ENCODE measurements around the gene TNFRSF11A.

Gene TNFRSF11A

DNA sequence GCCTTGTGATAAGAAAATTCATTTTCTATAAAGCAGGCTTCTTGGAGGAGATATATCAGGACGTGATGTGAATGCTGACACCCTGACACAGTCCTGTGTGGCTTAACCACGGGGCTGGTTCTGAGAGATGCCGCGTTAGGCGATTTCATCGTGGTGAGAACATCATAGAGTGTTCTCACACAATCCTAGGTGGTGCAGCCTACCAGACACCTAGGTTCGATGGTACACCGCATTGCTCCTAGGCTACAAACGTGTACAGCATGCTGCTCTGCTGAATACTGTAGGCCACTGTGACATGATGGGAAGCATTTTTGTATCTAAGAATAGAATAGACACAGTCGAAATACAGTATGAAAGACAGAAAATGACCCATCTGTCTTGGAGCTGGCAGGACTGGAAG is 82.5 kb downstream of the TNFRSF11A start:
- FAIRE-seq, result no peak
- no peak for DNase-seq (ENCODE audit: insufficient read length, low spot score)

DNA sequence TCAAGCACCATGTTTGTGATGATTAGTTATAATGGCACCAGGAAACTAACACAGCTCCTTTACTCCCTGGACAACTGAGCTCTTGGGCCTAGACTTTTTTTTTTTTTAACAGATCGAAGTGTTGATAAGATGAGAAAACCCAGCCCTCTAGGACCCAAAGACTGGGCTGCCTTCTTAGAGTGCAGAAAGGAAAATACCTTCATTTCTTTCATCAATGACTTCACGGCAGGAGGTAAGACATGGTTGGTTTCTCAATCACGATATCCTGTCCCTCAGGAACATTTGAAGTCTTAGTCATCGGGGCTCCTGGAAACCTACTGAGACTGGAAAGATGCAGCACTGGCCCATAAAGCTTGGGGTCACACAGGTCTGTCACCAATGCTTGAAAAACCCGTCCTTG is 84.7 kb downstream of the TNFRSF11A start:
- no peak for DNase-seq (ENCODE audit: insufficient read length, low spot score)
- FAIRE-seq, result no peak

DNA sequence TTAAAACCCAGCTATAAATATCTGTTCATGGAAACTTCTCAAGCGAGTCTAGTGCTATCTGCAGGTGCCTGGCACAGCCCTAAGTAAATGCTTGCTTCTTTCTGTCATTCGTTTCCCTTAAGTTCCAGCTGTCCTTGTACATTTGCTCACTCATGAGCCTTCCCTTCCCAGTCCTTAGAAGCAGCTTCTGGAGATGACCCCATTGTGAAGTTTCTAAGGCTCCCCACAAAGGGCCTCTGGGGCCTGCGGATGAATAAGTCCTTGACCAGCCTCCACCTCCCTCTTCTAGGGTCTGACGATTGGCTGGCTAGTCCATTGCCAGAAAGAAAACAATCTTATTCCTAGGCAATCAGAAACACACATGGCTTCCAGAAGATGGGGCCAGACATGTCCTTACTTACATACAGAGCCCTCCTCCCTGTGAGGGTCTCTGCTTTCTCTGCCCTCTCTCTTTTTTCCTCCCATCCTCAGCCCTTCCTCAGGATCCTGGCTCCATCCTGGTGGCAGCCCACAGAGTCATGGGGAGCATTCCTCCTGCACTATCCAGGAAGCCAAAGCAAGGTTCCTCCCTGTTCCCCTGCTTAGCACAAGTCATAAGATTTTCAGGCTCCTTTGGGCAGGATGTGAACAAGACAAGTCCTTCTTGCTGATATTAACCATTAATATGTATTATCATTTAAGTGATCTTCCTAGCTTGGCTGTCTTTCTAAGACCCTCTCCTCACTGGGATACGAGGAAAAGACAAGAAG is 87.3 kb downstream of the TNFRSF11A start:
- no peak for FAIRE-seq
- DNase-seq (ENCODE audit: insufficient read length, low spot score), result no peak

DNA sequence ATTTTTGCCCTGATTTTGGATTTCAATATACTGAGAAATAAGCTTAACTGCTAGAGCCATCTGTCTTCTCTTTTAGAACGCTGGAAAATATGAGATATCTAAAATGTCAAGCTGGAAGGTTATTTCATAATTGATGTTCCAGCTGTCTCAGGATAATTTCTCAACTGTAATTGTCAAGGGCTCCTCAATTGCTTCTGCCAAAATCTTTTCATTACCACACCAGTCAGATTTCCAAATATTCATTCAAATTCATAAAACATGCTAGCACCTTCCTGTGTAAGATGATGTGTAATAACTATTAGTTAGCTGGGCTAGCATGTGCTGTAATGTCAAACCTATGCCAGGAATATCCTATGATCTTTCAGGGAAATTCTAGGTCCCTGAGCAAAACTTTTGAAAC is 88.1 kb downstream of the TNFRSF11A start:
- DNase-seq (ENCODE audit: insufficient read length, low spot score) (no peak), FAIRE-seq (no peak)

DNA sequence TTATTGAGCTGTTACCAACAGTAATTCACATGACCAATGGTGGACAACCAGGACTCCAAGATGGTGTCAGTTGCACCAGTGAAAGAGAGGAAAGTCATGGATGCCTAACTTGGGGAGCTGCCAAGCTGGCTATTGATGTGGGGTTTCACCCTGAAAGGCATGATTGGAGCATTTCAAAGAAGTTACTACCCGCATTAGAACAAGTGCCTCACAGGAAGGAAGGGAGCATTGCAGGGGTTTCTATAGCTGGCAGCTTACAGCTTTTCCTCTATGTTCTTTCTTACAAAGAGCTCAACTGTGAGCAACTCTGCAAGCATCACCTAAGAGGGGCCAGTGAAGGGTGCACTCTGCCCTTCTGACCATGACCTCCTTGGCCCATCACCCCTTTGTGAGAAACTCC is 93.1 kb downstream of the TNFRSF11A start:
- FAIRE-seq (no peak), DNase-seq (ENCODE audit: insufficient read length, low spot score) (no peak)

DNA sequence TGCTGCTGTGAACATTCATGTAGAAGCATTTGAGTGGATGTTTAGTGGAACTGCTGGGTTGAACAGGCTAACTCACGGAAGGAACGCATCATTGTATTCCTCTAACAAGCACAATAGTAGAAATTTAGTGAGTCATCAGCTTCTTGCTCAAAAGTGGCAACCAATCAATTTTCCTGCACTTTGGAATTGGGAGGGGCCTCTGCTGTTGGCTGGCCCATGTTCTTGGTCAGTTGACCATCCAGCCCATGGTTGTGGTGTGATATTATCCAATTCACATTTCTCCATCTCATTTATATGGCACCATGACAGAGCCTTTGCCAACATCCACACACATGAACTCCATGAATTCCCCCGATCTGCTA is 95.0 kb downstream of the TNFRSF11A start:
- no peak for DNase-seq (ENCODE audit: insufficient read length, low spot score)
- no peak for FAIRE-seq

DNA sequence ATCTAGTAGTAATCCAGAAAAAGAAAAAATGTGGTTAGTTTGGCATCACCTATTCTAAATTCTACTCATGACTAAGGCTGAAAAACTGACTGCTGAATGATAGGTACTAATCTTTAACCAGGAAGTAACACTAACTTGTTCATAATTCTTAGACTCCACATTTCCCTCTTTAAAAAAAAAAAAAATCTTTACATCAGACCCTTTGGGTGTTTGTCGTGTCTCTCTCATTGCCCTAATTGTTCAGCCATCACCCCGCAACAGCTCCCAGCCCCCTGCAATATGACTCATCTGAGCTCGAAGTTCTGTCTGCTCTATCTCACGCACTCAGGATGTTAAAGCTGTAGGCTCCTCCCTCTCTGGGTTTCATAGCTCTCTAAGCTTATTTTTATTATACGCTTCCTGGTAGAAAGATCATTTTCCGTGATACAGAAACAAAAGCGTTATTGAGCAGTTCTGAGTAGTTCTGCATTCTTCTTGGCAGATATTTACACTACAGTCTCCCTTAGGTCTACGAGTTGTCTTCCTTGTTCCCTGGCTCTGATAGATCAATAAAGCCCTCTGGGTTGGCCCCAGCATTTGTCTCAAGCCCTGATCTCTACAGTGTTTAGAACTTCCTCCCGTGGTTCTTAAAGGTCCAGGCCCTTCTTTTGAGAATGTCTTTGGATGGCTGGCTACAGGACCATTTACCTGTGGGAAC is 95.6 kb downstream of the TNFRSF11A start:
- FAIRE-seq, result no peak

DNA sequence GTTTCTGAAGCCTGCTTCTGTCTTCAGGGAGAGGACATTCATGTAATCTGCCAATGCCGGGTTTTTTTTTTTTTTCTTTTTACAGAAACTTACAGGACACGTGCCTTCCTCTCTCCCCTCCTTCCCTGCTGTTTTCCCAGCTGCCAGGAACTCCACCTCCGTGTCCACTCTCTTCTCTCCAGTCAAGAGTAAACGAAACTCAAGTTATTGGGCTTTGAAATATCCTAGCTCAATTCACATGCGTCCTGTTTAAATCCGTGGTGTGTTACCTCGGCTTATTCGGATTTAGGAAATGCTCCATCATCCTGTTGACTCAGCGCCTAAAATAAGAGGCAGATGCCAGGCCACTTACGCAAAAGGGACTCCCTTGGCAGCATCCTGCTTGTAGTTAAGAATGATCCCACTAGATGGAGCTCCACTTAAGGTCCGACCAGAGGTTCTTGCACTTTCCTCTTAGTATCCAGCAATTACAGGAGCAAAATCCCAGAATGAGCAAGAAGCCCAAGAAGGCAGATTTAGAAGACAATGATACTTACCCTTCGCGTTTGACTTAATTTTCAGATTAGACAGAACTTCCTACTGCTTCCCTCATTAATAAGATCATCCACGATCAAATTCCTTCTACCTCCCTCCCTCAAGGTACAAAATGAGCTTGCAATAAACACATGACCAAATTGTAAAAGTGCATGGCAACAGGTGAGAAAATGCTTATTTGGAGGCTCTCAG is 100.5 kb downstream of the TNFRSF11A start:
- DNase-seq (ENCODE audit: insufficient read length, low spot score) (peak; percentile 59), FAIRE-seq (no peak)

More for the DNA sequence above, 95.6 kb downstream of the TNFRSF11A start:
- DNase-seq (ENCODE audit: insufficient read length, low spot score), result peak; percentile 37

DNA sequence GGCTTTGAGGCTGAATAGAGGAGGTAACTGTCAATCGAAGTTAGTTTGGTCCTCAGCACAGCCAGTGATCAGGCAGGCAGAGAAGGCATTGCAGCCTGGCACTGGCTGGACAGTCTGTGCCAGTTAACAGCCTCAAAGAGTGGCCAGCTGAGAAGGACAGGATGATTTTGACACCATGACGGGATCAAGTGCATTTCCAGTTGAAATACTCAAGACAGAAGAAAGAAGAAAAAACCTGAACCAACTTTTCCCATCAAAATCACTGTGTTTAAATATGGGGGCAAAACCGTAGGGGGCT is 101.0 kb downstream of the TNFRSF11A start:
- FAIRE-seq (no peak), DNase-seq (ENCODE audit: insufficient read length, low spot score) (no peak)

DNA sequence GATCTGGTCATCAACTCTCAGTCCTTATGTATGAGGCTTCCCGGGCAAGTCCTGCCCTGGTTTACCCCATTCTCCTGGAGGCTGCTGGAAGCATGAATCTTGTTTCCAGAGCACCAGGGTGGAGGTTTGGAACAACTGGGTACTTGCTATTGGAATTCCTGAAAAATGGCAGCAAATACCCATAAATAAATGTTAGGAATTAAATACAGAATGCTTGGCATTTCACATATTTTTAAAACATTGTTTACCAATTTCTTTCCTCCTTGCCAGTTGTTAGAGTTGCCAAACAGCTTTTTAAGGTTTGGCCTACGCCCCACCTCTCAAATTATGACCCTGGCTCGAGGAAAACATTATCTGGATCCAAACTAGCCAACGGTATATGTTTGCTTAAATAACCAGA is 107.1 kb downstream of the TNFRSF11A start:
- FAIRE-seq, result no peak
- no peak for DNase-seq (ENCODE audit: insufficient read length, low spot score)

DNA sequence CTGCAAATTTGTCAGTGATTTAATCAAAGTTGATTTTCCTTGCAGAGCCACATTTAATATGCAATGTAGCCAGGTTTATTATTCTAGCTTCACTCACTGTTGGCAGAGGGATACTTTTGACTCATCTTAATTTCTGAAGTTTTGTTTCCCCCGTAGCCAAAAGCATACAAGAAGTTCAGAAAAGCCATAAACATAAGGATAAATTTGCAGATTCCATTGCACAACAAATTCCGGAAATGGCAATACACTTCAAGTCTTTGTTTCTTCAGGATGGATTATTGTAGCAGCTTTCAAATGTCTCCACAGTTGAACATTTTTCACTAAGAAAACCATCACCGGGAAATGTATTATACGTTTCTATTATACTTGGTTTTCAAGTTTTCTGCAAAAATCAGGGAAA is 109.7 kb downstream of the TNFRSF11A start:
- FAIRE-seq, result no peak
- no peak for DNase-seq (ENCODE audit: insufficient read length, low spot score)

DNA sequence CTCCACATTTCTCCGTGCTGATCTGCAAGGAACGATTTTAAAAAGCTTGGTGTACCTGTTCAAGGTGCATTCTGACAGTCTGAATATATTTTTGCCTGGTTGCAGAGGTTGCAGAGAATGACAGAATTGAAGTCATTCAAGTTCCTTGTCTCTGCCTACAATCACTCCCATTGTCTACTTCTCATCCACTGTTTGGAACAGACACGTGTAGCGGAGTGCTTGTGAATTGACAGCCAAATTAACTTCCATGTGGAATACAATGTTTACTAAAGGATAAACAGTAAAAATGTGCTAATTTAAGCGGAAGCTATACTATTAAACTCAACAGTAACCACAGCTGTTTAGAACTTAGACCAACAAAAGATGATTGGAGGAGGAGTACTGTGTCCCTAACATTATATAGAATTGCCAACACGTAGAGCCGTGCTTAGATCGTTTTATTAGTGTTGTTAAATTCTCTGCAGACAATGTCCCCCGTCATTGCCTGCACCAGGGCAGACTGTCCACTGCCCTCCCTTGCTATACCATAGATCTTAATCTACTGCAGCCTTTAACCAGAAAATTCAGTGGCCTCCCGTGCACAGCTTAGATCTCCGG is 110.4 kb downstream of the TNFRSF11A start:
- no peak for DNase-seq (ENCODE audit: insufficient read length, low spot score)
- no peak for FAIRE-seq

DNA sequence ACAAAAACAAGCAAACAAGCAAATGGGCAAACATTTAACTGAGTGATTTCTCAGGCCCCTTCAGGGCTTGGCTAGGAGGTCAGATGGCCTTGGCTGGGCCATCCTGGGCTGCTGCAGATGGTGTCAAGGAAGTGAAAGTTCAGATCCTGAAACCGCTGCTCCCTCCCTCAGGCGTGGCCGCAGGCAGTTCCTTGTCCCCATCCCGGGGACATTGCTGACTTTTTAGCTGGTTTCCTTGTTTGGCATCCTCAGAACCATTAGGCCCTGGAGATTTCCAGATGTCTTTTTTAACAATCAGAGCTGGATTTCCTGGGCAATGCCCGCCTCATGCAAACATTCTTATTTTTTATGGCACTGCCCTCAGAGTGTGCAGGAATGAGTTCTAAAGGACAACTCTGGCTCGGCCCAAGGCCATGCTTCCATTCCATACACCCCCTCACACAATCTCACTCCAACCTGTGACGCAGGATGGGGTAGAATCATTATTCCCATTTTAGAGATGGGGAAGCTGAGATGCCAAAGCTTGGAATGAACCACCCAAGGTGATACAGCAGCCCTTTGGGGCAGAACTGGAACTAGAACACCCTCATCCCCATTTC is 111.6 kb downstream of the TNFRSF11A start:
- DNase-seq (ENCODE audit: insufficient read length, low spot score) (no peak), FAIRE-seq (no peak)

DNA sequence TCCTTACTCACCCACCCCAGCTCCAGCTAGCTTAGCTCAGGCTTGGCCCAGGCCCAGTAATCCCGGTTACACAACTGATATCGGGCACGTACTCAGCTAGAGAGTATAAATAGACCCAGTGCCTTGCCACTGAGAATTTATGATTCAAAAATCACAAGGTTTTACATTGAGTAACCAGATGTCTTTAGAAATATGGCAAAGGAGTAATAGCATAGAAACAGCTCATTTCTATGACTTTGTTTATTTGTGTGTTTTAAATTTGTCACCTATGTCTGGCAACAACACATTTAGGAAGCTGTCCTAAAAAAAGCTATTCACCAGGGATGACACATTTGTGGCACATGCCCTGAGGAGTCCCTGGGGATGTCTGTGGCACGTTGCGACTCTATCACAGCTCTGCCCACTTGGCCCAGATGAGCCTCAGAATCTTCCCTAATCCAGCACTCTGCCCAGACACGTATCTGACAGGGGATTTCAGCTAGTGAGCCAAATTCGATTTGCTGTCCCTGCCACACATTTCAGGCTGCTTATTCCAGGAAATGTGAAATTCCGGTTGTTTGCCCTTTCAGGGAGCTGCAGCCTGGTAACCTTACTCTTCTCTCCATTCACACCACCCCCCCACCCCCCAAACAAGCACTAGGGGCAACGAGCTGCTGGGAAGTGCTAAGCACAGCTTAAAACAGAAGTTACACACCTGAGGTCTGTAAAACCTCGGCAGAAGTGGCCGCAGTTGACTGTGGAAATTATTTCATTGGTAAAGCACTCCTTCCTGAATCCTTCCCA is 112.3 kb downstream of the TNFRSF11A start:
- DNase-seq (ENCODE audit: insufficient read length, low spot score) (no peak), FAIRE-seq (no peak)

DNA sequence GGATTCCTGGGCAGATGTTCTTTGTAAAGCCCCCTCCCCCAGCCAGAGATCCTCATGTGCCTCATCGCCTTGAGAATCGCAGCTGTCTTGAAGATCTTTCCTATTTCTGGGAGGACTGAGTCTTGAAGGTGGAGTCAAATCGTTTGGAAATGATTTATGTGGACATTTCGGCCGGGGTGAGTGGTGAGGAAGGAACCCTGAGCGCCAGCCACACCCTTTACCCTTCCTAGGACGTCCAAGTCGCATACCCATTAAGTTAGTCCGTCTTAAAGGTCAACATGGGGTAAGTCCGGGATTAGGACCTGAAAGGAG is 112.9 kb downstream of the TNFRSF11A start:
- FAIRE-seq, result no peak

DNA sequence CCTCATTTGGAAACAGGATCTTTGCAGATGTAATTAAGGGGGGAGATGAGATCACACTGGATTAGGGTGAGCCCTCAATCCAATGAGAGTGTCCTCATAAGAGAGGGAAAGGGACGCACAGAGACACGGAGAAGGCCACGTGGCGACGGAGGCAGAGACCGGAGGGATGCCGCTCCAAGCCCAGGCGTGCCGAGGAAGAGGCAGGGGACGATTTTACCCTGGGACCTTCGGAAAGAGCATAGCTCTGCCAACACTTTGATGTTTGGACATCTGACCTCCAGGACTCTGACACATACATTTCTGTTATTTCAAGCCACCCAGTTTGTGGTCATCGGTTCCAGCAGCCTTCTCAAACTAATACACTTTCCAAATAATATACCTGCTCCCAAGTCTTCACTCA is 113.3 kb downstream of the TNFRSF11A start:
- no peak for FAIRE-seq

More for the DNA sequence above, 112.9 kb downstream of the TNFRSF11A start:
- no peak for DNase-seq (ENCODE audit: insufficient read length, low spot score)

DNA sequence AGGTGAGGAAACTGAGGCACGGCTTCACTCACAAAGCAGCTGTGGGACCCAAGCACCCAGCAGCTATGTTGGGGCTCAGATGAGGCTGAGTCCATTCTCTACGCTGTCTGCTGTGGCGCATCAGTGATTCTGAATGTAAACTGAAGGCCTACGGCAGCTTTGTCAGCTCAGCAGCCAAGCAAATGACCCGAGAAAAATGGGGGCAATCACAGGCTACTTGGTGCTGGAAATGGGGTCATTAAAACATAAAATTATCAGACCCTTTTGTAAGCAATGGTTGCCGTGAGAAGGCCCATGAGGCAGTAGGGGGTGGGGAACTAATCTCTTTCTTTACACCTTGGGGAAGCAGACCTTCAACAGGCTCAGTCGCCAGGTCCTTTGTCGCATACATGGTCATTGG is 113.8 kb downstream of the TNFRSF11A start:
- no peak for FAIRE-seq

More for the DNA sequence above, 113.3 kb downstream of the TNFRSF11A start:
- no peak for DNase-seq (ENCODE audit: insufficient read length, low spot score)

More for the DNA sequence above, 113.8 kb downstream of the TNFRSF11A start:
- no peak for DNase-seq (ENCODE audit: insufficient read length, low spot score)

Data from HTR-8/SVneo (cell line).